ENCODE results near the gene C5orf15.

- TF ChIP-seq CTCF (IDR thresholded peaks at IDR 0.05) (no peak), POLR2A (IDR thresholded peaks at IDR 0.05) (no peak)
These were observed 38.2 kb downstream of the C5orf15 start for GRCh38 chr5:133930061-133930812.

All from stomach (tissue), 4 donors.